ENCODE data around the gene SLC37A4. TPM values are rescaled to one million over a fixed set of nuclear protein-coding genes. Genes with fewer than 3 reads are reported as not detected.
"Not testable (repeated sequence)": the region's sequence is repeated elsewhere in the genome, so short reads cannot be mapped to it uniquely, and the experiment has no call there.

The SLC37A4 gene
- 14.5 and 18.1 TPM in 2 replicates for total RNA-seq

DNA sequence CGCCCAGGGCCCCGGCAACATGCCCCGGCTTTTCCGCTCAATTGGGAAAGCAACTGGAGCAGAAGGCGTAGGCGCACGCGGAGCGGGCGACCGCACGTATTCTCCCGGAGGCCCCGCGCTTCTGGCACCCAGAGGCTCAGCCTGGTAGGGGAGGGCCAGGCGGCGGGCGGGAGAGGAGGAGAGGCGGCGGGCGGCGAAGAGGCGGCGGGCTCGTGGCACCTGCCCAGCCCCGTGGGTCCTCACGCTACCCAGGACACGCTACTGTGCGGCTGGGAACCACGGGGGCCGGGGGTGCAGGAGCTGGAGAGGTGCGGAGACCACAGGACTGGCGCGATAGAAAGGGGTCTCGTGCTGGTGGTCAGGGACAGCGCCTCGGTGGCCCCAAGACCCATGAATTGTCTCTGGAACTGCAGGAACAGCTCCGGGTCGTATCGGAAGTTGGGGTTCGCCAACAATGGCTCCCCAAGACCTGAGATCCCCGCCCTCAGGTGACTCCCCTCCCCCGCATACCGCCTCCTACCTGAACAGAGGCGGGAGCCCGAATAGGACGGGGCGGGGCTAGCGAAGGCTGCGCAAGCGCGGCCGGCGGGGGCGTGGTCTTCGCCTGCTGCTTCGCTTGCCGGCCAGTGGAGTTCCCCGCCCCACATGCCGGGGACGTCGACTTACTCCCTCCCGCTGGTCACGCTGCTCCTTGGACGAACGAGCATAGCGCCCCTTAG lies at the start of gene SLC37A4:
SLC37A4 (minus strand) TSS at position 549 of the 719 bp plus-strand sequence.
- DNase-seq (ENCODE audit: low read depth in 2 of 2) = peak; percentile 93 to 97

GRCh38 chr11:119078675-119079420 lies 48.2 kb upstream of the SLC37A4 start:
- no peak for DNase-seq (ENCODE audit: low read depth in 2 of 2)

- no peak for DNase-seq (ENCODE audit: low read depth in 2 of 2)
These were observed 47.2 kb upstream of the SLC37A4 start for GRCh38 chr11:119077839-119078238.

DNA sequence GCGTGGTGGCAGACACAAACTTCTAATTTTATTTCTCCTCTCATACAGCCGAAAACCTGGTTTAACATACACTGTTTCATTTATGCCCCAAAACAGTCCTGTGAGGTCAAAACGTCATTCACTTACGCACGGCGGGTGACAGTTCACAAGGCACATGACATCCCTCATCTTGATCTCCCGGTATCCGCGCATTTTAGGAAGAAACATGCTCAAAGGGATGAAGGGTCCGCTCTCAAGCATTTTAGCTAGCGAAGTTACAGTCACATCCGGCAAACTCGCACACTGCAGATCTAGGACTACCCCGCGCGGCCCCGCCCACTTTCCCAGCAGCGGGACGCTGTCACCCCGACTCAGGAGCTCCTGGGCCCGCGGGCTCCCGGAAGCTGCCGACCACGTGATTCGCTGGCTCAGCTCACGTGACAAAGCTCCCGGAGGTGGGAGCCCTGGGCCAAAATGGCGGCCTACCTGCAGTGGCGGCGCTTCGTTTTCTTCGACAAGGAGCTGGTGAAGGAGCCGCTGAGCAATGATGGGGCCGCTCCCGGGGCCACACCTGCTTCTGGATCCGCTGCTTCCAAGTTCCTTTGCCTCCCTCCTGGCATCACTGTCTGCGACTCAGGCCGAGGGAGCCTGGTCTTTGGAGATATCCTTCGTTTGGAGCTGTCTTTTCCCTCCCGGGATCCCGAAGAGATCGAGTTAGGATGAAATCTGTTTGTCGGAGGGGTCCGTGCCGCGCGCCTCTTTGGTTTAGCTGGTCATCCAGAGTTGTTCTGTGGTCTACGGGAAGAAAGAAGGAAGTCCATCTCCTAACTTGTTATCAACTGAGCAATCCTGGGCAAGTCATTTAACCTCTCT lies 36.9 kb upstream of the SLC37A4 start, which contains the start of gene VPS11:
VPS11 (plus strand) TSS at position 448 of the 852 bp plus-strand sequence; CDS start at position 454, 6 bp downstream.
- DNase-seq (ENCODE audit: low read depth in 2 of 2) = peak; percentile 86 to 96

DNA sequence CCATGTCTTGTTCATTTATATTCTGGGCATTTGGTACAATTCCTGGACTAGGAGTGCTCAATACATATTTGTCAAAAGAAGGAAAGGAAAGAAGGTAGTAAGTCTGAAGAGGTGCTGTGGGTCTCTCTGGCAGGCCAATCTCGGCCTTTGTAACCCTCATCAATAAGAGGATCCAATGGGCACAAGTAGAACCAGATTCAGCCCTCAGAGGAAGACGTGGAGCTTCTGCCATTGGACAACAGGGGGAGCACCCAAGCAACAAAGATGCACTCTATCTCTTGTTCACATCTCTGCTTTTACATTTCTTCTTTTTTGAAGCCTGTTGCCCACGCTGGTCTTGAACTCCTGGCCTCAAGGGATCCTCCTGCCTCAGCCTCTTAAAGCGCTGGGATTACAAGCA lies 34.7 kb upstream of the SLC37A4 start:
- peak; percentile 25 to 60 for DNase-seq (ENCODE audit: low read depth in 2 of 2)

DNA sequence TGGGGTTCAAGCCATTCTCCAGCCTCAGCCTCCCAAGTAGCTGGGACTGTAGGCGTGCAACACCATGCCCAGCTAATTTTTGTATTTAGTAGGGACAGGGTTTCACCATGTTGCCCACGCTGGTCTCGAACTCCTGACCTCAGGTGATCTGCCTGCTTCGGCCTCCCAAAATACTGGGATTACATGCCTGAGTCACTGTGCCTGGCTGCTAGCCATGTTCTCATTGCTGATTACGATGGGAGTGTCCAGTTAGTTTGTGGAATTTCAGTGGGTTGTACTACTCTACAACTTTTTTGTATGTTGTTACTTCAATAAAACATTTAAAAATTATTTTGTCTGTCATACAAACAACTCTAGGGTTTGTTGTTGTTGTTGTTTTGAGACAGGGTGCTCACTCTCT lies 32.1 kb upstream of the SLC37A4 start:
- no peak for DNase-seq (ENCODE audit: low read depth in 2 of 2)

DNA sequence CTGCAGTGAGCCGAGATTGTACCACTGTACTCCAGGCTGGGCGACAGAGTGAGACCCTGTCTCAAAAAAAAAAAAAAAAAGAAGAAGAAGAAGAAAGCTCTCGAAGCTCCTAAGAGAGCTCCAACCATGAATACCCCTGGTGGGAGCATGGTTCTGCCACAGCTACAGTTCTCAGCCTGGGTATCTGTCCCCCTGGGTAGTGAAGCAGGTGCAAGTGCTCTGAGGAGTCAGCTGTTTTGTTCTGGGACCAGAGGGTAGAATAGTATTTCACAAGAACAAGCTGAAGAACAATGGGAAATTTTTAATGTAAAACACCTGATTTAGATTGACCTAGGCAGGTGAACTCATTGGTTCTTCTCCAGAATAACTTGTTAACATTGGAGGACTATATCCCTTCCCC lies 30.6 kb upstream of the SLC37A4 start:
- DNase-seq (ENCODE audit: low read depth in 2 of 2) = no peak

- not testable (repeated sequence) for DNase-seq (ENCODE audit: low read depth in 2 of 2)
These were observed 28.5 kb upstream of the SLC37A4 start for GRCh38 chr11:119059128-119059527.

DNA sequence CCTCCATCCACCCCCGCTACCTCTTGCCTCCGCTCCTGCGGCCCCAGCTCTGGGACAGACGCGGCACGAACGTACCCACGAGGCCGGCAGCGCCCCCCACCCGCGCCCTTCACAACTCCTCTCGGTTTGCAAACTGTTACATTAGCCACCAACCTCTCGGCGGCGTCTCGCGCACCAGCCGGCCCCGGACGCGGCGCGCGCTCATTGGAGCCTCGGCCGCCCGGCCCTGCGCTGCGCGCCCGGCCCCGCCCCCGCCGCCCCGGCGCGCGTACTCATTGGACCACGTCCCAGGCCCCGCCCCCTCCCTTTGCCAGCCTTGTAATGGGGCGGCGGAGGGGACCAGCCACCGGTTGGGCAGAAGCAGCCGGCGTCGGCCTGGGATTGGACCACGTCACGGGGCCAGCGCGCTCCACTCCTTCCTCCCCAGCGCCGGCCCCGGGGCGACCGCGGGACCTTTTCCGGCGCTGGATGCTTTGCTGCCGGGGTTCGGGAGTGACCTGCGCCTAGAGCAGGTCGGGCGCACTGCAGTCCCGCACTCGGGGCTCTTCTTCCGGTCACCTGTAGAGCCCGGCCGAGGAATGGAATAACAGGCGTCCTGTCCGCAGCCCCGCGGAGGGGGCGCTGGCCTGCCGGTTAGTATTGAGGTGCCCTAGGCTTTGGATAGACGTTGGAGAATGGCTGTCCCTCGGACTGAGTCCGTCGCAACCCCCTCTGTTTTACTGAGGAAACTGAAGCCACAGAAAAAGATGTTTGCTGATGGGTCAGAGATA lies 26.5 kb upstream of the SLC37A4 start, which contains the start of gene HYOU1:
HYOU1 (minus strand) TSS at position 206 of the 770 bp plus-strand sequence. CDS start 1,045 bp downstream, outside the sequence.
- peak; percentile 87 to 98 for DNase-seq (ENCODE audit: low read depth in 2 of 2)

DNA sequence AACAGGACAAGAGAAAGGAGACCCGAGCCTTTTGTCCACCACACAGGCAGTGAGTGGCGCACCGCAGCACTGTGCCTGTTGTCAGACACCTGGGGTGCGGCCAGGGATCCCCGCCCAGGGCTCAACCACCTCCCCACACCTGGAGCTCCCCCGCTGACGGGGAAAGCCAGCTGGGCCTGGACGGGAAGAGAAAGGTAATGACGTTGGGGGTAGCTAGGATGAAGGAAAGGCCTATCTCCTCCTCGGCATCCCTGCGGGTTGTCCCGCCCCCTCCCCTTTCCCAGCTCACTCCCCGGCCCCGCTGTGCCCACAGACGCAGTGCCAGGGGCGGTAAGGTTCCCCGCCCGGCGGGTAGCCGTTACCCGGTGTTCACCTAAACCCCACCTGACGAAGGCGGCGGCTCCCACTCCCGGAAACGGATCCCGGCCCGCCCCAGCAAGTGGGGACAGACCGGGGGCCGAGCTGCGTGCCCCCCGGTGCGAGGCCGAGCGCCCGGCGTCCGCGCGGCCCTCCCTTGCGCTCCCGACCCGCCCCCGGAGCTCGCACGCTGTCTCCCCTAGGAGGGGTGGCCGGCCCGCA lies 25.8 kb upstream of the SLC37A4 start:
- peak in 1 of 2 donors; percentile 47 for DNase-seq (ENCODE audit: low read depth in 2 of 2)

DNA sequence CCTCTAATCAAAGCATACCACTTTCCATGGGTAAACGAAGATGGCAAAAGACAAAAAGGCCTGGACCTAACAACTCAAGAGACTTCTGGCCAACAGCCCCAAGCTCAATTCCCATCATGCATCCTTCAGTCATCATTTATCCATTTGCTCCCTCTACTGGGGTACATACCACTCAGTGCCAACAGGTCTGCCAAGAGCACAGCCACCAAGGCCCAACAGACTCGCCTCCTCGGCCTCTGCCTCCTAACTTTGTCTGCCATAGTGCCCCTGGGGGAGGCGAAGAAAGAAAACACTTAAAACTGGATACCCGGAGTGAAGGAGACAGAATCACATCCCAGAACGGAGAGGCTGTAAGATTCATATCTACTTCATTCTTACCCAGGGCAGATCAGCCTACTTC lies 25.2 kb upstream of the SLC37A4 start:
- peak in 1 of 2 donors; percentile 54 for DNase-seq (ENCODE audit: low read depth in 2 of 2)

- no peak for DNase-seq (ENCODE audit: low read depth in 2 of 2)
These were observed 23.7 kb upstream of the SLC37A4 start for GRCh38 chr11:119054418-119054817.

DNA sequence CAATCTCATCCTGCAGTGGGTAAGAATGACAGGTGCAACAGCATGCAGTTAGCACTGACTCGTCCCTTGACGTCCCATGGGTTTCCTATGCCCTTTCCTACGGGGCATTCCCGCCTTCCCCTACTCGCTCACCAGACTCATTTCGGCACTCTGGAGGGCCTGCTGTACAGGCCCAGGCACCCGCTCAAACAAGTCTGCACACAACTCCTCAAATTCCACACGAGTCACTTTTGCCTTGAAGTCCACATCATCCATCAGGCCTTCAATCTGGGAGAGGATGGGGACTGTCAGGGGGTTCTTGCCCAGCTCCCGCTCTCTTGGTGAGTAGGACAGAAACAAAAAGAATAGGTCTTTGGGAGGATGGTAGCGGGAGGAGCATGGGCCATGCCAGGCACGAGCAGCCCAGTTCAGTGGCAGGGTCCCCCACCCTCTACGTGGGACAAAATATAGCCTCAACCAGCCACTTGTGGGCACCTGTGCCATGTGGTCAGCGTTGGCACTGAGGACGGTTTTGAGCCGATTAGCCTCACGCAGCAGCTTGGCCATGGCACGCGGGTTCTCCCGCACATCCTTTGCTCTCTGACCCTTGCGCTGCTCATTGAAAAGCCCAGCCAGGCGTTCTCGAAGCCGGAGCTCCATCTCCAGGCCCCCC lies 21.6 kb upstream of the SLC37A4 start:
- DNase-seq (ENCODE audit: low read depth in 2 of 2) = no peak

- no peak for DNase-seq (ENCODE audit: low read depth in 2 of 2)
These were observed 20.9 kb upstream of the SLC37A4 start for GRCh38 chr11:119051440-119052162.

DNA sequence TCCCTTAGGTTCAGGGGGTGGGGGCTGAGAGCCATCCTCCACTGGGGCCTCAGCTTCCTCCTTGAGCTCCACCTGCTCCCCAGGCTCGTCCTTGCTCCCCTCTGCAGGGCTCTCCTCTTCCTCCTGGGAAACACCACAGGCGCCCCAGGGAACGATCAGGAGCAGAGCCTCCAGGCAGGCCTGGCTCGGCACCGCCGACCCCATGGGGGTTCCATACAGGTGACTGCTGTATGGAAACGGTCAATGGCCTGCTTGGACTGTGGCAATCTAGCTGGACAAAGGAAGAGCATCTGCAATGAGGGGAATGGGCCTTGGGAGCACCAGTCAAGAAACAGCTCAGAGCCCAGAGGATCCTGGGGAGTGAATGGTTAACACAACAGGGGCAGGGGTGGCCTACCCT lies 18.4 kb upstream of the SLC37A4 start:
- DNase-seq (ENCODE audit: low read depth in 2 of 2) = no peak

DNA sequence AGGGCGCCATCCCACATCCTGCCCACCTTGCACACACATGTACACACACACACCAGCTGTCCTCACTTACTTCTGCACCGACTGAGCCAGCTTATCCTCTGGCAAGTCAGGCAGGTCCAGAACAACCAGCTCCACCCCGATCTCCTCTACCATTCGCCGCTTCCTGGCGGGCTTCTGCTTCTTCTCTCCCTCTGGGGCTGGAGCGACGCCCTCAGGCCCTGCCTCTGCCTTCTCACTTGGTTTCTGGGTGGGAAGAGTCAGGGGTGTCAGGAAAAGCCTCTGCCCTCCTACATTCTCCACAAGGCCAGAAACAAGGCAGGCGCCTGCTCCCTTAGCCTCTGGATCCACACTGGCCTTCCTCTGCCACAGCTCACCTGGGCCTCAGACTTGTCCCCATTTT lies 18.0 kb upstream of the SLC37A4 start:
- DNase-seq (ENCODE audit: low read depth in 2 of 2) = no peak

GRCh38 chr11:119047205-119047604 lies 16.5 kb upstream of the SLC37A4 start:
- no peak for DNase-seq (ENCODE audit: low read depth in 2 of 2)

DNA sequence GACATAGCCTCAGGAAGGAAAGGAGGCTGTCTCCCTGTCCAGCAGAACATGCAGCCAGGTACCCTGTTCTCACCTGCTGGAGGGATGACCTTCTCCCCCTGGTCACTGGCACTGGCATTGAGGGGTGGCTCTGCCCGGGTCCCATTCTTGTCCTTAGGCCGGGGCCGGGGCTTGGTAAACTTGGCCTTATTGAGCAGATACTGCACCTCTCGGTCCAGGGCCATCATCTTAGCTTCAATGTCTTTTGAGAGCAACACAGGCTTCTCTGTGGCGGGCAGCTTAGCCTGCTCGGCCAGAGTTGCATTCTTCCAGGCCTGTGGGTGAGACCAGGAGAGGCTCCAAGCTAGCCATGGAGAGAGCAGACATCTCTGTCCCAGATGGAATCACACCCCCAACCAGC lies 15.8 kb upstream of the SLC37A4 start:
- DNase-seq (ENCODE audit: low read depth in 2 of 2) = no peak

DNA sequence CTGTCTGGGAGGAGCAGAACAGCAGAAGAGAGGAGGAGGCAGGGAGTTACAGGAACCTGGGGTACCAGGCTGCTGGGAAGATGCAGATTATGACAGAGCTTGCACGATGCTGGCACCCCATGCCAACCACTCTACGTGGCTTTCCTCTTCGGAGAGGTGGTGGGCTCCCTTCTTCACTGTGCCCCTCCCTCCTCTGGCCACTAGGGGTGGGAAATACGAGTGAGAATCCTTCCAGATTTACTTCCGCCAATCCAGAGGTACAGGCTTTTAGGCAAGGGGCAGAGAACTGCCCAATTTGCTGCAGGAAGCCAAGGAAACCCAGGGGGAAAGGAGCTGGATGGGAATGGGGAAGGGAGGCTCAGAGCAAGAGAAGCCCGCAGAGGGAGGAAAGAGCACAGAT lies 14.0 kb upstream of the SLC37A4 start:
- no peak for DNase-seq (ENCODE audit: low read depth in 2 of 2)

Data from dermis microvascular lymphatic vessel endothelial cell (primary cell).